IMR-90 (cell line): ENCODE measurements around the gene PTPRN2.

Source experiments
- BHLHE40 ChIP-seq: fragments of 150-350 bp; IDR thresholded peaks from 2 replicates; pipeline ENCODE4 v1.6.1; 2016; ENCODE audit warnings: mild to moderate bottlenecking, low read depth, low read length
- CEBPB ChIP-seq: IDR thresholded peaks from 2 replicates; pipeline ENCODE4 v1.6.1; 2012; ENCODE audit warnings: low read depth, low read length, improper control_type of control experiment
- CTCF ChIP-seq: conservative IDR thresholded peaks from 2 replicates; pipeline ENCODE4 v1.5.1; 2012; ENCODE audit warnings: mild to moderate bottlenecking, low read depth, low read length, improper control_type of control experiment
- ELK1 ChIP-seq: fragments of 150-350 bp; IDR thresholded peaks from 2 replicates; pipeline ENCODE4 v1.6.1; 2016; ENCODE audit warnings: low read depth, mild to moderate bottlenecking, low read length, moderate library complexity, borderline replicate concordance
- FOS ChIP-seq: fragments of 150-350 bp; IDR thresholded peaks from 2 replicates; pipeline ENCODE4 v1.6.1; 2016; ENCODE audit warnings: low read depth, low read length
- MAFK ChIP-seq: IDR thresholded peaks from 2 replicates; pipeline ENCODE4 v1.6.1; 2012; ENCODE audit warnings: low read depth, low read length, improper control_type of control experiment
- MAZ ChIP-seq: IDR thresholded peaks from 2 replicates; pipeline ENCODE4 v1.6.1; 2012; ENCODE audit warnings: low read depth, mild to moderate bottlenecking, low read length, improper control_type of control experiment, moderate library complexity, borderline replicate concordance
- MXI1 ChIP-seq: IDR thresholded peaks from 2 replicates; pipeline ENCODE4 v1.6.1; 2012; ENCODE audit warnings: low read depth, mild to moderate bottlenecking, low read length, moderate library complexity, borderline replicate concordance
- POLR2A ChIP-seq: IDR thresholded peaks from 2 replicates; pipeline ENCODE4 v1.6.1; 2012; ENCODE audit warnings: mild to moderate bottlenecking, low read depth, low read length
- RAD21 ChIP-seq: IDR thresholded peaks from 2 replicates; pipeline ENCODE4 v1.6.1; 2012; ENCODE audit warnings: low read length, improper control_type of control experiment
- RFX5 ChIP-seq: IDR thresholded peaks from 2 replicates; pipeline ENCODE4 v1.8.0; 2012; ENCODE audit warnings: low read depth, mild to moderate bottlenecking, low read length, moderate library complexity
- SMC3 ChIP-seq: fragments of 150-350 bp; IDR thresholded peaks from 2 replicates; pipeline ENCODE4 v1.6.1; 2016; ENCODE audit warnings: low read depth, mild to moderate bottlenecking, antibody characterized with exemption, low read length, moderate library complexity
- USF2 ChIP-seq: fragments of 150-350 bp; IDR thresholded peaks from 2 replicates; pipeline ENCODE4 v1.6.1; 2017; ENCODE audit warnings: mild to moderate bottlenecking, antibody characterized with exemption, low read length, low read depth

GRCh38 chr7:158143196-158144120 is 444.2 kb downstream of the PTPRN2 start:
- TF ChIP-seq BHLHE40: no peak
- TF ChIP-seq CTCF: no peak
- no peak for TF ChIP-seq USF2
- no peak for TF ChIP-seq SMC3
- TF ChIP-seq RFX5: no peak
- no peak for TF ChIP-seq POLR2A
- TF ChIP-seq MXI1: no peak
- no peak for TF ChIP-seq CEBPB
- TF ChIP-seq MAFK: no peak
- TF ChIP-seq MAZ: no peak
- TF ChIP-seq RAD21: no peak
- TF ChIP-seq ELK1: no peak
- TF ChIP-seq FOS: no peak
